Left ventricle myocardium inferior (tissue), 1 donor: ENCODE measurements around the gene TRRAP. TPM values are rescaled to one million over a fixed set of nuclear protein-coding genes. Genes with fewer than 3 reads are reported as not detected.

Source experiments
- DNase-seq: peaks from one replicate; pipeline ENCODE4 v3.0.0-alpha.2; 2020
- H3K27ac ChIP-seq: fragments of 200-600 bp; replicated peaks from 2 replicates; pipeline ENCODE4 v1.8.0; 2021
- H3K27me3 ChIP-seq: fragments of 200-600 bp; 2 replicates; pipeline ENCODE4 v1.8.0; 2021; ENCODE audit warnings: low read depth
- H3K36me3 ChIP-seq: fragments of 200-600 bp; 2 replicates; pipeline ENCODE4 v1.8.0; 2021
- H3K4me1 ChIP-seq: fragments of 200-600 bp; 2 replicates; pipeline ENCODE4 v1.8.0; 2021
- H3K4me3 ChIP-seq: fragments of 200-600 bp; 2 replicates; pipeline ENCODE4 v1.8.0; 2021; ENCODE audit warnings: mild to moderate bottlenecking, moderate library complexity
- H3K9me3 ChIP-seq: fragments of 200-600 bp; replicated peaks from 2 replicates; pipeline ENCODE4 v1.8.0; 2021
- intact Hi-C: fragments of 100-400 bp; cut with micrococcal nuclease; formaldehyde crosslinking; loops from one replicate; pipeline ENCODE4 v1.11.0; 2022
- total RNA-seq: library from RNA; stranded (reverse); fragmentation: NEBNext Ultra II Directional; extraction: Animal tissue kit (Norgen Biotek cat#: 25700); gene quantifications from one replicate; pipeline ENCODE4 v1.2.1, GENCODE V29; 2021
- TF ChIP-seq, protein P1 (sequence below): fragments of 200-600 bp; IDR thresholded peaks from 2 replicates; pipeline ENCODE4 v1.8.0; 2021; ENCODE audit warnings: antibody characterized with exemption, mild to moderate bottlenecking, borderline replicate concordance
- donor health status: DM: no; HTN: yes; CAD: no; lungs with severe emphysema.

The TRRAP gene
- total RNA-seq, 1 donor from 2014 or later, result 15.5 TPM

- TF ChIP-seq, protein P1, sequence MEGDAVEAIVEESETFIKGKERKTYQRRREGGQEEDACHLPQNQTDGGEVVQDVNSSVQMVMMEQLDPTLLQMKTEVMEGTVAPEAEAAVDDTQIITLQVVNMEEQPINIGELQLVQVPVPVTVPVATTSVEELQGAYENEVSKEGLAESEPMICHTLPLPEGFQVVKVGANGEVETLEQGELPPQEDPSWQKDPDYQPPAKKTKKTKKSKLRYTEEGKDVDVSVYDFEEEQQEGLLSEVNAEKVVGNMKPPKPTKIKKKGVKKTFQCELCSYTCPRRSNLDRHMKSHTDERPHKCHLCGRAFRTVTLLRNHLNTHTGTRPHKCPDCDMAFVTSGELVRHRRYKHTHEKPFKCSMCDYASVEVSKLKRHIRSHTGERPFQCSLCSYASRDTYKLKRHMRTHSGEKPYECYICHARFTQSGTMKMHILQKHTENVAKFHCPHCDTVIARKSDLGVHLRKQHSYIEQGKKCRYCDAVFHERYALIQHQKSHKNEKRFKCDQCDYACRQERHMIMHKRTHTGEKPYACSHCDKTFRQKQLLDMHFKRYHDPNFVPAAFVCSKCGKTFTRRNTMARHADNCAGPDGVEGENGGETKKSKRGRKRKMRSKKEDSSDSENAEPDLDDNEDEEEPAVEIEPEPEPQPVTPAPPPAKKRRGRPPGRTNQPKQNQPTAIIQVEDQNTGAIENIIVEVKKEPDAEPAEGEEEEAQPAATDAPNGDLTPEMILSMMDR, result no peak
- Histone ChIP-seq H3K27me3 (peaks cover 3% of the 10 kb centered on the region), H3K4me3 (no peak overlapping the region), H3K36me3 (no peaks in the 10 kb centered on the region), H3K27ac (no peak overlapping the region), H3K4me1 (no peaks in the 10 kb centered on the region), H3K9me3 (peaks cover 21% of the 10 kb centered on the region)
- intact Hi-C loops, result no loop called here
- DNase-seq, result no peak
These were observed 29.4 kb upstream of the TRRAP start for GRCh38 chr7:98848918-98849317.

DNA sequence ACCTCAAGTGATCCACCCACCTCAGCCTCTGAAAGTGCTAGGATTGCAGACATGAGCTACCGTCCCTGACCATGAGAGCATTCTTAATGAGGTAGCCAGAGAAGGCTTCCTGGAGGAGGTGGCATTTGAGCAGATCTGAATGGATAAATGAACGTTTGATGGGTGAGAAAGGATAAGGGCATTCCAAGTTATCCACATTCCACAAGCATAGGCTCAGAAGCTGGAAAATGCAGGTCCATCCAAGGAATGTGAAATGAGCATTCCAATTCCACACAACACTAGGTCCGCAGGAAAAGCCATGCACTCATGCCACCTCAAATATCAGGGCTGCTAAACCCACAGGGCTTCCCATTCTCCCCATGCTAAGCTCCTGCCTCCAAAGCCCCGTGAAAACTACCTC is 25.5 kb upstream of the TRRAP start:
- no peaks in the 10 kb centered on the region for H3K4me1 ChIP-seq
- peaks cover 21% of the 10 kb centered on the region for H3K9me3 ChIP-seq
- no peak overlapping the region for H3K4me3 ChIP-seq
- TF ChIP-seq, protein P1, result no peak
- H3K27ac ChIP-seq, result no peak overlapping the region
- peaks cover 32% of the 10 kb centered on the region for H3K27me3 ChIP-seq
- intact Hi-C loops, result no loop called here
- DNase-seq, result no peak
- H3K36me3 ChIP-seq, result no peaks in the 10 kb centered on the region

- peaks cover 57% of the 10 kb centered on the region for H3K27me3 ChIP-seq
- H3K4me3 ChIP-seq, result no peak overlapping the region
- TF ChIP-seq, protein P1, result no peak
- intact Hi-C loops, result no loop called here
- no peak for DNase-seq
- no peaks in the 10 kb centered on the region for H3K9me3 ChIP-seq
- no peak overlapping the region for H3K27ac ChIP-seq
- no peaks in the 10 kb centered on the region for H3K36me3 ChIP-seq
- no peaks in the 10 kb centered on the region for H3K4me1 ChIP-seq
These were observed 22.5 kb upstream of the TRRAP start for GRCh38 chr7:98855610-98856422.

DNA sequence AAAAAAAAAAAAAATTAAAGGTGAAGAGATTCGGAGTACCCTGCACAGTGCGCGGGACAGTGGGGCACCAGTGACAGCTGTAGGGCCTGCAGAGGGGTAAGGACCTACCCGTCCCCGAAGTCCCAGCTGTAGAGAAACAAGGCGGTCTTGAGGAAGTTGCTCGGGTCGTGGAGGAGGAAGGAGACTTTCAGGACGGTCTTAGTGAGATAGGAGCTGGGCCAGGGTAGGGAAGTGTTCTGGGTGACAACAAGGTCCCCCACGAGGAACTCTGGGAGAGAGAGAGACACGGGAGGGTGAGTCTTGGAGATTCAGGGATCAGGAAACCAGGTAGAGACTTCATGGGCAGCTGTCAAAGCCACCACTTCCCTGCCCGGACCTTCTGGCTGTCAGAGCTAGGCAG is 18.3 kb upstream of the TRRAP start:
- DNase-seq, result no peak
- Histone ChIP-seq H3K27me3 (peaks cover 44% of the 10 kb centered on the region), H3K36me3 (no peaks in the 10 kb centered on the region), H3K27ac (no peak overlapping the region), H3K9me3 (no peaks in the 10 kb centered on the region), H3K4me1 (no peaks in the 10 kb centered on the region), H3K4me3 (no peak overlapping the region)
- intact Hi-C loops, result no loop called here
- TF ChIP-seq, protein P1, result no peak

- TF ChIP-seq, protein P1, result no peak
- Histone ChIP-seq H3K27me3 (peaks cover 36% of the 10 kb centered on the region), H3K4me3 (no peak overlapping the region), H3K36me3 (no peaks in the 10 kb centered on the region), H3K4me1 (no peaks in the 10 kb centered on the region), H3K27ac (no peak overlapping the region), H3K9me3 (no peaks in the 10 kb centered on the region)
- intact Hi-C loops, result no loop called here
- no peak for DNase-seq
These were observed 16.1 kb upstream of the TRRAP start for GRCh38 chr7:98862203-98862602.
